Measurements from ENCODE around the gene BRD9.
"Not testable (repeated sequence)": the region's sequence is repeated elsewhere in the genome, so short reads cannot be mapped to it uniquely, and the experiment has no call there.

BRD9 gene

GRCh38 chr5:854966-855743 is 37.4 kb downstream of the BRD9 start:
- H3K27ac ChIP-seq (ENCODE audit: low read depth, low read length, poor library complexity, severe bottlenecking), result no peak overlapping the region
- no peaks in the 10 kb centered on the region for H3F3A ChIP-seq (ENCODE audit: insufficient read depth, low read length)
- H3K27me3 ChIP-seq (ENCODE audit: insufficient read depth, low read length), result no peaks in the 10 kb centered on the region
- H3K9me3 ChIP-seq (ENCODE audit: low read length), result no peaks in the 10 kb centered on the region
- H3K36me3 ChIP-seq (ENCODE audit: insufficient read depth, low read length), result no peaks in the 10 kb centered on the region
- H3K9ac ChIP-seq (ENCODE audit: low read length), result no peak overlapping the region
- no peak overlapping the region for H3K4me2 ChIP-seq (ENCODE audit: low read length)
- H3K9me2 ChIP-seq (ENCODE audit: low read depth, low read length), result no peaks in the 10 kb centered on the region
- TF ChIP-seq CTCF (IDR thresholded peaks at IDR 0.05; ENCODE audit: low read length) (no peak), EZH2 (IDR thresholded peaks at IDR 0.05; ENCODE audit: borderline replicate concordance, low read length) (no peak)
- no peak overlapping the region for H2AFZ ChIP-seq (ENCODE audit: low read length)
- no peaks in the 10 kb centered on the region for H4K20me1 ChIP-seq (ENCODE audit: insufficient read depth, low read length)
- no peaks in the 10 kb centered on the region for H3K4me1 ChIP-seq (ENCODE audit: insufficient read depth, low read length, severe bottlenecking)
- no peak overlapping the region for H3K4me3 ChIP-seq (ENCODE audit: low read depth, low read length, poor library complexity, severe bottlenecking)
- H3K79me2 ChIP-seq (ENCODE audit: insufficient read depth, low read length), result no peaks in the 10 kb centered on the region

GRCh38 chr5:854217-854616 is 38.4 kb downstream of the BRD9 start:
- H3K27ac ChIP-seq (ENCODE audit: low read depth, low read length, poor library complexity, severe bottlenecking), result no peak overlapping the region

GRCh38 chr5:853416-854090 is 39.0 kb downstream of the BRD9 start:
- H3K36me3 ChIP-seq (ENCODE audit: insufficient read depth, low read length); H3K4me2 ChIP-seq (ENCODE audit: low read length); H3K79me2 ChIP-seq (ENCODE audit: insufficient read depth, low read length); H3K4me1 ChIP-seq (ENCODE audit: insufficient read depth, low read length, severe bottlenecking); H3F3A ChIP-seq (ENCODE audit: insufficient read depth, low read length); H4K20me1 ChIP-seq (ENCODE audit: insufficient read depth, low read length); H3K27me3 ChIP-seq (ENCODE audit: insufficient read depth, low read length); H3K4me3 ChIP-seq (ENCODE audit: low read depth, low read length, poor library complexity, severe bottlenecking); H3K9me3 ChIP-seq (ENCODE audit: low read length); H3K9me2 ChIP-seq (ENCODE audit: low read depth, low read length); H2AFZ ChIP-seq (ENCODE audit: low read length); H3K27ac ChIP-seq (ENCODE audit: low read depth, low read length, poor library complexity, severe bottlenecking); H3K9ac ChIP-seq (ENCODE audit: low read length): not testable (repeated sequence)

More at GRCh38 chr5:854217-854616, 38.4 kb downstream of the BRD9 start:
- Histone ChIP-seq H4K20me1 (ENCODE audit: insufficient read depth, low read length) (no peaks in the 10 kb centered on the region), H3K27me3 (ENCODE audit: insufficient read depth, low read length) (no peaks in the 10 kb centered on the region), H3K4me2 (ENCODE audit: low read length) (no peak overlapping the region), H3K36me3 (ENCODE audit: insufficient read depth, low read length) (no peaks in the 10 kb centered on the region), H2AFZ (ENCODE audit: low read length) (no peak overlapping the region), H3F3A (ENCODE audit: insufficient read depth, low read length) (no peaks in the 10 kb centered on the region), H3K9me3 (ENCODE audit: low read length) (no peaks in the 10 kb centered on the region), H3K79me2 (ENCODE audit: insufficient read depth, low read length) (no peaks in the 10 kb centered on the region), H3K4me1 (ENCODE audit: insufficient read depth, low read length, severe bottlenecking) (no peaks in the 10 kb centered on the region), H3K9me2 (ENCODE audit: low read depth, low read length) (no peaks in the 10 kb centered on the region), H3K4me3 (ENCODE audit: low read depth, low read length, poor library complexity, severe bottlenecking) (no peak overlapping the region), H3K9ac (ENCODE audit: low read length) (no peak overlapping the region)
- TF ChIP-seq EZH2 (IDR thresholded peaks at IDR 0.05; ENCODE audit: borderline replicate concordance, low read length) (no peak), CTCF (IDR thresholded peaks at IDR 0.05; ENCODE audit: low read length) (no peak)
